Bronchus fibroblast of lung (primary cell): ENCODE results near the gene TMEM253. TPM values are rescaled to one million over a fixed set of nuclear protein-coding genes. Genes with fewer than 3 reads are reported as not detected.

Source experiments
- total RNA-seq: library from RNA; depleted of rRNA; stranded (reverse); fragments of >200 nt; gene quantifications from 2 replicates; pipeline ENCODE4 v1.2.3, GENCODE V29; 2015

Gene TMEM253
- not detected in 2 replicates for total RNA-seq

GRCh38 chr14:21100931-21101330 is at the start of gene TMEM253:
Gene TMEM253 (plus strand): TSS chr14:21101066. CDS start chr14:21101344, 278 bp downstream.

DNA sequence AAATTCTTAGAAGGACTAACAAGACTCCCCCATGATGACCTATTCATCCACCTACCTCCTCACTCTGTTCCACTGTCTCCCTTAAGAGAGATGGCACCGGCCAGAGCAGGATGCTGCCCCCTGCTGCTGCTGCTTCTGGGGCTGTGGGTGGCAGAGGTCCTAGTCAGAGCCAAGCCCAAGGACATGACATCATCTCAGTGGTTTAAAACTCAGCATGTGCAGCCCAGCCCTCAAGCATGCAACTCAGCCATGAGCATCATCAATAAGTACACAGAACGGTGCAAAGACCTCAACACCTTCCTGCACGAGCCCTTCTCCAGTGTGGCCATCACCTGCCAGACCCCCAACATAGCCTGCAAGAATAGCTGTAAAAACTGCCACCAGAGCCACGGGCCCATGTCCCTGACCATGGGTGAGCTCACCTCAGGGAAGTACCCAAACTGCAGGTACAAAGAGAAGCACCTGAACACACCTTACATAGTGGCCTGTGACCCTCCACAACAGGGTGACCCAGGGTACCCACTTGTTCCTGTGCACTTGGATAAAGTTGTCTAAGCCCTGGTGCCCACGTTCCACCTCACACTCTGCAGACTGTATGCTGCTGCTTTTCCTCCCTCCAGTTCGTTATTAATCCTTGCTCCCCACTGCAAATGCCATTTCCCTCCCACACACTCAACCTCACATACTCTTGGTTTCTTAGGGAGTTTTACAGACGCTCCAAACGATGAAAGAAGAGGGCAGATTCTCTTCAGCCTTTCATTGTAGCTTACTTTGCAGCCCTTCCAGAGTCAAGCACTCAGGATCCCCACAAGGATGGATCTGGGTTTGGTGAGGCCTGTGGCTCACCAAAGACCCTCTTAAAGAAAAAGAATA is 42.8 kb upstream of the TMEM253 start, which contains the start of gene RNASE8:
TSS of gene RNASE8 (plus strand) at position 20 of the 873 bp plus-strand sequence. CDS start at position 91, 71 bp downstream.

DNA sequence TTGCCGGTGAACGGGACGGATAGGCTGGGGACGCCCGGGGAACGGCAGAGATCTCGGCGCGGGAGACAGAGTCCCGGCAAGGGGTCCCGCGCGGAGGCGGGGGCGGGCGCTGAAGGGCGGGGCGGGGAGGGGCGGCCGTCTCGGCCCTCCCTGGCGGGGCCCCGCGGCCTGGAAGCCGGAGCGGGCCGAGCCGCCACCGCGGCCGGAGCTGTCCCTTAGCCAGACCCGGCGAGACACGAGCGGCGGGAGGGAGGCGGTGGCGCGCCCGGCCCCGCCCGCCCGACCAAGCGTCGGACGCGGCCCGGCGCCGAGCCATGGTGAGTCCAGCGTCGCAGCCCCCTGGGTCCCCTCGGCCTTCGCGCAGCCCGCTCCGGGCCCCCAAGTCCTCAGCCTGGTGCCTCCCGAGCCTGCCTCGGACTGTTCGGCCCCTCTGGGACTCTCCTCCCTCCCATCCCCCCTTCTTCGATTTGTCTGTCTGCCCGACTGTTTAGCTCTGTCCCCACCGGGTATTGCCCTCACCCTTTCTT is 30.7 kb upstream of the TMEM253 start, which contains the start of gene ARHGEF40:
TSS of gene ARHGEF40 (plus strand) at position 222 of the 527 bp plus-strand sequence. CDS start at position 315, 93 bp downstream.

GRCh38 chr14:21098076-21098891 is 2.6 kb upstream of the TMEM253 start, which contains the start of gene ZNF219:
Gene ZNF219 (minus strand): TSS chr14:21098655. CDS start chr14:21093591, 5,064 bp downstream.

Other genes starting within 250 kb of the TMEM253 start
- gene RNASE3, start 209.7 kb upstream of the TMEM253 start, total RNA-seq: not detected in 2 replicates
- not detected in 2 replicates for gene RNASE2, start 145.6 kb upstream of the TMEM253 start, total RNA-seq
- 81.0 and 82.7 TPM in 2 replicates for gene METTL17, start 111.1 kb upstream of the TMEM253 start, total RNA-seq
- not detected in 2 replicates for gene SLC39A2, start 101.8 kb upstream of the TMEM253 start, total RNA-seq
- gene NDRG2, start 76.0 kb upstream of the TMEM253 start, total RNA-seq: 1.3 and 1.5 TPM in 2 replicates
- not detected in 2 replicates for gene TPPP2, start 70.8 kb upstream of the TMEM253 start, total RNA-seq
- not detected in 2 replicates for gene RNASE13, start 66.3 kb upstream of the TMEM253 start, total RNA-seq
- gene RNASE7, start 58.7 kb upstream of the TMEM253 start, total RNA-seq: not detected in 2 replicates
- not detected in 2 replicates for gene RNASE8, start 43.2 kb upstream of the TMEM253 start, total RNA-seq
- 28.2 and 31.1 TPM in 2 replicates for gene ARHGEF40, start 30.8 kb upstream of the TMEM253 start, total RNA-seq
- 2.2 and 3.0 TPM in 2 replicates for gene ZNF219, start 2.4 kb upstream of the TMEM253 start, total RNA-seq
- not detected in 2 replicates for gene OR5AU1, start 55.0 kb downstream of the TMEM253 start, total RNA-seq
- 933 and 937 TPM in 2 replicates for gene HNRNPC, start 168.4 kb downstream of the TMEM253 start, total RNA-seq
- gene RPGRIP1, start 179.0 kb downstream of the TMEM253 start, total RNA-seq: not detected in 2 replicates